Fibroblast of skin of right biceps (primary cell): ENCODE data around the gene RFFL.
A peak's percentile ranks its signal among the peaks of the same experiment; 100 is the strongest.
"Not testable (repeated sequence)": the region's sequence is repeated elsewhere in the genome, so short reads cannot be mapped to it uniquely, and the experiment has no call there.

Source experiments
- DNase-seq: peaks from one replicate; pipeline ENCODE4 v3.0.0-alpha.2; 2013

RFFL gene

GRCh38 chr17:35046245-35046644, 17.3 kb downstream of the RFFL start:
- DNase-seq = no peak

GRCh38 chr17:35045458-35045979, 18.0 kb downstream of the RFFL start:
- DNase-seq = not testable (repeated sequence)

GRCh38 chr17:35044181-35044580, 19.3 kb downstream of the RFFL start:
- no peak for DNase-seq

- no peak for DNase-seq
These were observed 22.1 kb downstream of the RFFL start for GRCh38 chr17:35041390-35041789.

GRCh38 chr17:35038453-35038852, 25.1 kb downstream of the RFFL start:
- DNase-seq = no peak

- DNase-seq = no peak
These were observed 32.7 kb downstream of the RFFL start for GRCh38 chr17:35030780-35031179.

- no peak for DNase-seq
These were observed 34.8 kb downstream of the RFFL start for GRCh38 chr17:35028531-35029262.

GRCh38 chr17:35028097-35028496, 35.4 kb downstream of the RFFL start:
- not testable (repeated sequence) for DNase-seq

- no peak for DNase-seq
These were observed 38.0 kb downstream of the RFFL start for GRCh38 chr17:35025541-35025940.

GRCh38 chr17:35023538-35023937, 40.0 kb downstream of the RFFL start:
- DNase-seq = no peak

- DNase-seq = peak; percentile 68
These were observed 40.9 kb downstream of the RFFL start for GRCh38 chr17:35022536-35023063.

- no peak for DNase-seq
These were observed 41.8 kb downstream of the RFFL start for GRCh38 chr17:35021520-35022380.

- no peak for DNase-seq
These were observed 43.9 kb downstream of the RFFL start for GRCh38 chr17:35019386-35020179.

- DNase-seq = no peak
These were observed 44.7 kb downstream of the RFFL start for GRCh38 chr17:35018814-35019213.

- no peak for DNase-seq
These were observed 46.5 kb downstream of the RFFL start for GRCh38 chr17:35017021-35017420.

GRCh38 chr17:35016369-35016768, 47.1 kb downstream of the RFFL start:
- DNase-seq = no peak

GRCh38 chr17:35011671-35012216, 51.8 kb downstream of the RFFL start:
- peak; percentile 5 for DNase-seq

- no peak for DNase-seq
These were observed 53.4 kb downstream of the RFFL start for GRCh38 chr17:35010093-35010492.

GRCh38 chr17:35006961-35007360, 56.5 kb downstream of the RFFL start:
- DNase-seq = no peak

GRCh38 chr17:35006345-35006744, 57.2 kb downstream of the RFFL start:
- no peak for DNase-seq

GRCh38 chr17:35003778-35004177, 59.7 kb downstream of the RFFL start:
- no peak for DNase-seq

GRCh38 chr17:35002876-35003551, 60.5 kb downstream of the RFFL start:
- DNase-seq = no peak
